IPS DF 4.7 (cell line): ENCODE data around the gene ANKRD23.
A peak's percentile ranks its signal among the peaks of the same experiment; 100 is the strongest.
"Not testable (repeated sequence)": the region's sequence is repeated elsewhere in the genome, so short reads cannot be mapped to it uniquely, and the experiment has no call there.

Experiments used
- DNase-seq: peaks from one replicate; pipeline ENCODE4 v3.0.0-alpha.2; 2013; ENCODE audit warnings: low spot score; ENCODE audit errors: extremely low read depth

ANKRD23 gene

DNA sequence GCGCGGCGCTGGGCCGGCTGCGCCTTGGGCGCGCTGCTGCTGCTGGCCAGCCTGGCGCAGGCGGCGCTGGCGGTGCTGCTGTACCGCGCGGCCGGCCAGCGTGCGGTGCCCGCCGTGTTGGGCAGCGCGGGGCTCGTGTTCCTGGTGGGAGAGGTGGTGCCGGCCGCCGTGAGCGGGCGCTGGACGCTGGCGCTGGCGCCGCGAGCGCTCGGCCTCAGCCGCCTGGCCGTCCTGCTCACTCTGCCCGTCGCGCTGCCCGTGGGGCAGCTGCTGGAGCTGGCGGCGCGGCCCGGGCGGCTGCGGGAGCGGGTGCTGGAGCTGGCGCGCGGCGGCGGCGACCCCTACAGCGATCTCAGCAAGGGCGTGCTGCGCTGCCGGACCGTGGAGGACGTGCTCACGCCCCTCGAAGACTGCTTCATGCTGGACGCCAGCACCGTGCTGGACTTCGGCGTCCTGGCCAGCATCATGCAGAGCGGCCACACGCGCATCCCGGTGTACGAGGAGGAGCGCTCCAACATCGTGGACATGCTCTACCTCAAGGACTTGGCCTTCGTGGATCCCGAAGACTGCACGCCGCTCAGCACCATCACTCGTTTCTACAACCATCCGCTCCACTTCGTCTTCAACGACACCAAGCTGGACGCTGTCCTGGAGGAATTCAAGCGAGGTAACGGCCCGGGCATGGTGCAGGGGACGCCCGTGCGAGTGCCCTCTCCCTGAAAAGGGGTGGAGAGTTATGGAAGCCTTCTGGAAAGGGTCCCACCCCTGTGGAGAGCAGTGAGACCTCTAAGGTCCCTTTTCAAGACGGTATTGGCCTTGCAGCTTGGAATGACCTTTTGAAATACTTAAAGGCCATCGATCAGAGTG lies 26.8 kb downstream of the ANKRD23 start:
- no peak for DNase-seq

DNA sequence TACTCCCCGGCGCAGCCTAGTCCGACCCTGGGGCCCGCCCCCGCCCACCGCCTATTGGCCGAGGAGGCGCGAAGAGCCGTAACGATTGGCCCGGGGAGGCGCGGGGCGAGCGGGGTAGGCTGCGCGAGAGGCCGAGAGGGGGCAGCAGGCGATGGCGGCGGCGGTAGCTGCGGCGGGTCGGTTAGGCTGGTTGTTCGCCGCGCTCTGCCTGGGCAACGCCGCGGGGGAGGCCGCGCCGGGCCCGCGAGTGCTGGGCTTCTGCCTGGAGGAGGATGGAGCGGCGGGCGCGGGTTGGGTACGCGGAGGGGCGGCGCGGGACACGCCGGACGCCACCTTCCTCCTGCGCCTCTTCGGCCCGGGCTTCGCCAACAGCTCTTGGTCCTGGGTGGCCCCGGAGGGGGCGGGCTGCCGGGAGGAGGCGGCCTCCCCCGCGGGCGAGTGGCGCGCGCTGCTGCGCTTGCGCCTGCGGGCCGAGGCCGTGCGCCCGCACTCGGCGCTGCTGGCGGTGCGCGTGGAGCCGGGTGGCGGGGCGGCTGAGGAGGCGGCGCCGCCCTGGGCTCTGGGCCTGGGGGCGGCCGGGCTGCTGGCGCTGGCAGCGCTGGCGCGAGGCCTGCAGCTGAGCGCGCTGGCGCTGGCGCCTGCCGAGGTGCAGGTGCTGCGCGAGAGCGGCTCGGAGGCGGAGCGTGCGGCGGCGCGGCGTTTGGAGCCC lies 27.5 kb downstream of the ANKRD23 start, which contains the start of gene CNNM3:
TSS of gene CNNM3 (plus strand) at position 142 of the 709 bp plus-strand sequence. CDS start at position 152, 10 bp downstream.
- no peak for DNase-seq

DNA sequence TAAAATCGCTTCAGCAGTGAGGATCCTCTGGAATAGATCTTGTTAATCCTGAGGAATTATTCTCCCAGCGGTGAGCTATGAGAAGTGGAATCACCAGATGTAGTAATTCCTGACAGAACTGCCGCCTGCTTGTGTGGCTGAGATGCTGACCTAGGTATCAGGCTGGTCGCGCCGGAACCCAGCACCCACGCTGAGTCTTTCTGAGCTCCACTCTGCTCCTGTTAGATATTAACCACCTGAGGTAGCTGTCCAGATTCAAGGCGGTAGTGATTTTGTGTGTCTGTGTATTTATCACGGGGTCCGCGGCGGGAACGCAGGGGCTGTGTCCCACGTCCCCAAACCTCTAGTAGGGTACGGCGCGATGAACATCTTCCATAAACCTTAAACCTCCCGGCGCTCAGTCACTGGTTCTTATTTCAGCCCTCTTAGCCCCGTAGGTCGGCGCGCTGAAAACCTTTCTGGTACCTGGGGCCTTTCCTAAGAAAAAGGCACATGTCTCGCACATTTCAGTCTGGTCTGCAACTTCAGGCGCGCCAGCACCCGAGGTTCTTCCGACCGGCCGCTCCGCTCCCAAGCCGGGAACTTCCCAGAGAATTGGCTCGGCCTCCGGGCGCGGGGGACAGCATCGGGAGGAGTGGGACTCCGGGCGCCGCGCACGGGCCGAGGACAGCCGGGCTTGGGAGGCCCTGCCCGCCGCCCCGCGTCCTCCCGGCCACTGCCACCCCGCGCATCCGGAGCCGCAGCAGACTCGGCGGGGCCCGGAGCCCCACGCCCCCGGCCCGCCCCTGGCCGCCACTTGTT lies 28.3 kb downstream of the ANKRD23 start:
- no peak for DNase-seq

DNA sequence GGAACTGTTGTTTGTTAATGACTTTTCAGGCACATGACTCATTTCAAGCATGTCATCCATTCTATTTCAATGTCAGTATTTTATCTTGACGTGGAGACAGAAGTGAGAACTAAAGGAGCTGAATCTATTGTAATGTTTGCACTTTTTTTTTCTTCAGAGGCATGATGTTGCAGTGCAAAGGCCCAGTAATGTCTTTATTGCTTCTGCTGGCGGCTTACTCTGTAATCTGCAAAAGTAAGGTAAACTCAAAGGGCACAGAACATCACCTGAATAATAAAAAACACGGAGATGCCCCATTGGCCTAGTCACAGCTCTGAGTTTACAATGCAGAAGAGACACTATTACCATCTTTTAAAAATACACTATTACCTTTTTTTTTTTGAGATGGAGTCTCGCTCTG lies 30.2 kb downstream of the ANKRD23 start:
- DNase-seq, result no peak

DNA sequence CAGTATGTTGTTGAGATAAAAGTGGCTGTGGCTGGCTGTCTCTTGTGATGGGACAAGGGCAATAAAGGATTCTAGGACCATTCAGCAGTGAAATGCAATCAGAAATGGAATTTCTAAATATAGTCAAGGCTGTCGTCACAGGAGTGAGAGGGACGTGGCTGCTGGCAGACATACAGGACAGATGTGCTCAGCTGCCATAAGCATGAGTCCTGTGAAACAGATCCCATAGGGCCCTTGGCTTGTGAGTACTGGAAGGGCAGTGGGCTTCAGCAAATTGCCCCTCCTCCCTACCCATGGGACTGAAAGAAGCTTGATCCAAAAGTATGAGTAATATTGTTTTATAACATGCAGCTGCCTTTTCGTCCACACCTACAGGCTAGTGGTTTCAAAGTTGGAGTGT lies 31.9 kb downstream of the ANKRD23 start:
- DNase-seq, result no peak

DNA sequence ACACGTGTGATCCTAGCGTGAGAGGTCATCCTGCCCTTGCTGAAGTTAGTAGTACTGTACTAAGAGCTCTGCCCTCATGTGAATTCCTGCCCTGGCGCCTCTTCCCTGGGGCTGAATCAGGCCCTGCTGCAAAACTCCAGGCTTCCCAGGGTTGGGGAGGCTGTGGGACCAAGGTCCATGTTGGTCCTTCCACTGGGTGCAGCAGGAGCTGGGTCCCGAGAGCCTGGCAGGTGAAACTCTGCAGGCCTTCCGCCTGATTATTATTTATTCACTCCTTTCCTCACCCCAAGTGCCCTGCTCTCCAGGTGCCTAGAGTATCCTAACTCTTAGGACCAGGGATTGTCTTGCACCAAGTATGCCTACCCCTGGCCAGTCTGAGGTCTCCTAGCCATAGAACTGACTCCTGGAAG lies 33.0 kb downstream of the ANKRD23 start:
- DNase-seq, result no peak

DNA sequence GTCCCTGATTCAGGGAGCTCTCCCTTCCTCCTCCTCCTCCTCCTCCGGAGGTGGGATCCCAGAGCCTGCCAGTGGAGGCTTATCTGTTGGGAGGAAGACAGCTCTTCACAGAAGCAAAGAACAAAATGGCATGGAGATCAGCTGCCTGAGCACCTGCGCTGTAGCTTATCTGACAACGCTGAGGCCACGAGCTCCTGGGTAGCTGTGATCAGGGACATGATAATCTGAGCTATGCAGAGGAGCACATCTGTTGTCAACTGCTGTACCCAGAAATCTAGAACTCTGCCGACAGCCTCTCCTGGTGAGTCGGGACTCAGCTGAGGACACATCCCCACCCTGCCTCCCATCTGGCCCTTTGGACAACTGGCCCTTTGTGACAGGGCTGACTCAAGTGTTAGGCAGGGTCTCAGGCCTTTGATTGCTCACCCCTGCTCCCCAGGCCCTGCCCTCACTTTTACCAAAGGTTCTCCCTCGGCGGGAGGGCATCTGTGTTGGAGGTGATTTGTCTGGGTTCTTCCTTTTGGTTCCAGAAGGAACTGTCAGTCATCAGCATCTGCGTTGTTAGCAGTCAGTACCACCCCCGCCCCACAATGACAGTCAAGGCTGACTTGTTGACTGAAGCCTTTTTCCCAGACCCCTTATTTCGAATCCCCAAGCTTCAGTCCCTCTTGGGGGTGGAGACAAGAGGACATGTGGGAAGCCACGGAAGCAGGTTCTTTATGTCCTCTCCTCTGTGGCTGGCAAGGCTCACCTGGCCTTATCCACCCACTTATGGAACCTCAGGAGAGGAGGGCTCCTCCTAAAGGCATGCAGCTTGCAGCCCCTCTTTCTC lies 33.7 kb downstream of the ANKRD23 start:
- no peak for DNase-seq

DNA sequence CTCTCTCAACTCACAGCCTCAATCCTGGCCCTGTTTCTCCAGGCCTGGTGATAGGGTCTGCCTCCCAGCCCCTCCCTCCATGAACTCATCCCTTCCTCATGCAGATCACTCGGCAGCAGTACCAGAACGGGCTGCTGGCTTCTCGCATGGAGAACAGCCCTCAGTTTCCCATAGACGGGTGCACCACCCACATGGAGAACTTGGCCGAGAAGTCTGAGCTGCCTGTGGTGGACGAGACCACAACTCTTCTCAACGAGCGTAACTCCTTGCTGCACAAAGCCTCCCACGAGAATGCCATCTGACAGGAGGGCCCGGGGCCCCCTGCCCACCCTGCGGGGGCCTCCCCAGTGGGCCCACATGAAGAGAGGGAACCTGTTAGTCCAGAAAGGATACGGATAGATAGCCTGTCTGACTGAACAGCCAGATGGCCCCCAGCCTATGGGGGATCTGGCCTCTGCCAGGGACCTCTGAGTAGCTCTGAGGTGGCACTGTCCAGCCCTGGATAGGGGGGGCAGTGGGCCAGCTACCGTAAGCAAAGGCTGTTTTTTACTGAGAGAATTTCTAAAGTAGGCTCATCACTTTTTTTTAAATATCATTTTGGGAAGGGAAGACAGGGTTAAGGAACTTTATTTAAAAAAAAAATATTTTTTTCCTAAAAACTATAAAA lies 34.5 kb downstream of the ANKRD23 start:
- DNase-seq, result no peak

DNA sequence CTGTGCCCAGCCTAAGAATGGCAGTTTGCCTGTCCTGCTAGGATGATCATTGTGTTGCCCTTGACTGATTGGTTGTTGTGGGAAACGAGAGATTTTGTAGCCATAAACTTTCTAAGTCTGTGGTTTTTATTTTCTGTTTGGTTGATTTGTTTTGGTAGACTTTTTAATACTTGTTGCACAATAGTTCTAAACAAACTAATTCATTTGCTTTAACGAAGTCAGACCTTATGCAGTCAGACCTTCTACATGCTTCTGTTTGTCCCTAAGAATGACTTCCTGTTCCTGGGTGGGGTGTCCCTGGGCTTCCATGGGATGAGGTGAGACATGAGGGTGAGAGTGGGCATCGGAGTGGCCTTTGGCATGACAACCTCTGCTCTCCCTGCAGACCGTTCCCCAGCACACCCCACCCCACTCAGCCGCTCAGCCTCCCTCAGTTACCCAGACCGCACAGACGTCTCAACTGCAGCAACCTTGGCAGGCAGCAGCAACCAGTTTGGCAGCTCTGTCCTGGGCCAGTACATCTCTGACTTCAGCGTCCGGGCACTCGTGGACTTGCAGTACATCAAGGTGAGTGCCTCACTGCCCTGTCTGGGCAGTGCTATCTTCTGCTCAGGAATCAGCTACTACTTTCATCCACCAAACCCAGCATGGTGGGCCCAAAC lies 35.5 kb downstream of the ANKRD23 start:
- no peak for DNase-seq

DNA sequence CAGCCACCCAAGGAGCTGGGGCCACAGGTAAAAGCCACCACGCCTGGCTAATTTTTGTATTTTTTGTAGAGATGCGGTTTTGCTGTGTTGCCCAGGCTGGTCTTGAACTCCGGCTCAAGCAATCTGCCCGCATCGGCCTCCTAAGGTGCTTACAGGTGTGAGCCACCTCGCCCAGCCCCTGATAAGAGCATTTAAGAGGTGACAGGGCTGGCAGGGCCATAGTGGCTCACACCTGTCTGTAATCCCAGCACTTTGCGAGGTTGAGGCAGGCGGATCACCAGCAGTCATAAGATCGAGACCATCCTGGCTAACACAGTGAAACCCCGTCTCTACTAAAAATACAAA lies 36.7 kb downstream of the ANKRD23 start:
- DNase-seq, result no peak

DNA sequence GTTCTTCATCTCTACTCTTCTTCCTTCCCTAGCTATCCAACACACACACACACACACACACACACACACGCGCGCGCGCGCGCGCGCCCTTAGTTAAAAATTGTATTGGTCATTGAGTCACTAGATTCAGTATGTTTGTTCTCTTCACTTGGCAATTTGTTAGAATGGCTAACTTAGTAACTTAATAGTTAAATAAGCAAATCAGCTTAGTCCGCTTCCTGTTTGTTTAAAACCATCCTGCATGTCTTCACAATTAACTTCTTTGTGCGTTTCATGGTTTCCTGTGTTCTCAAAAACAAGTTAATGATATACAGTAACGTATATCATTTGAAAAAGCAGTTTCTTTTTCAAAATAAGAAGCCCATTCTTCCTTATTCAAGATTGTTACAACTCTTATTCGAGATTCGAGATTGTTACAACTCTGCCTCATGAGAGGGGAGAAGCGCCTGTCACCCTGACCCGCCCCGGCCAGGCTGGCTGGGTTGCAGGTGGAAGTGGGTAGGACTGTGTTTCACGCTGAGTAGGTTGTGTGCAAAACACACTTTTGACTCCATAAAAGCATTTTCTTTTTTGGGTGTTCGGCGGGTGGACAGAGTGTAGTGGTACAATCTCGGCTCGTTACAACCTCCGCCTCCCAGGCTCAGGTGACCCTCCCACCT lies 37.2 kb downstream of the ANKRD23 start:
- DNase-seq, result no peak

DNA sequence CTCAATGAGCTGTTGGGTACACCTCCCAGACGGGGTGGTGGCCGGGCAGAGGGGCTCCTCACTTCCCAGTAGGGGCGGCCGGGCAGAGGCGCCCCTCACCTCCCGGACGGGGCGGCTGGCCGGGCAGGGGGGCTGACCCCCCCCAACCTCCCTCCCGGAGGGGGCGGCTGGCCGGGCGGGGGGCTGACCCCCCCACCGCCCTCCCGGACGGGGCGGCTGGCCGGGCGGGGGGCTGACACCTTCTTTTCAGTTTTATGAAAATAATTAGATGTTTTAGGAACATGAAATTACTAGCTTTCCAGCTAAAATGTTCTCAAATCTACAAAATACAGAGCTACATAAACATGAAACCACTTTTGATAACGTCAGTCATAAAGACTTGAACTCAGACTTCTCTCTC lies 37.9 kb downstream of the ANKRD23 start:
- not testable (repeated sequence) for DNase-seq

DNA sequence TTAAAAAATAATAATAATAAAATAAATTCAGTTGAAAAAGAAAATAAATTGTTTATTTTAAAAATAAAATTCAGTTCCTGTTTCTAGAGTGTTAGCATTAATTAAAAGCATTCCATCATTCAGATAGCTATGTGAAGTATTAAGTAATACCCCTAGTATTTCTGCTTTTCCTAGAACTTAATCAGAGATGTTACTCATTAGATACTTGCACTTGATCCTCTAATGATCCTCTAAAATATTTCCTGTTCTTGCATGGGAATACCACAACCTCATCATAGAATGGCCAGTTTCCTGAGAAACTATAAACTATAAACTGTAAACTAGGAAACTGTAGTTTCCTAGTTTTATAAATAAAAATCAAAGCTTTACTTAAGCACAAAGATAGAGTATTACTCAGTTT lies 38.8 kb downstream of the ANKRD23 start:
- DNase-seq, result no peak

DNA sequence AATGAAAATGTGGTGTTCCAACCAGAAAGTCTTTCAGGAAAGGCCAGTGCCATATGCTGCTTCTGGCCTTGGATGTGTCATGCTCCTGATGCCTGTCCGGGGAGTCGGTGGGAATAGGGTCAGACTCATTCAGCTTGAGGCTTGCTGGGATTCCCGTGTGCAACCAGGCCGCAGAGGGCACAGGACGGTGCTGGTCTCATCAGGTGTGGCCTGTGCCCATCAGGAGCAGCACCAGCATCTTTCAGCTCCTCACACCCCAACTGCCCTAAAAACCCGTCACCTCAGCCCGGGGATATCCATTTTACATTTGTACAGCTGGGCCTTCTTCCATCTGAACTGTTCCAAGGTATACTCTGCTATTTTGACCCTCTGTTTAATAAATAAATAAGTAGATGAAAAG lies 41.1 kb downstream of the ANKRD23 start:
- DNase-seq, result no peak

DNA sequence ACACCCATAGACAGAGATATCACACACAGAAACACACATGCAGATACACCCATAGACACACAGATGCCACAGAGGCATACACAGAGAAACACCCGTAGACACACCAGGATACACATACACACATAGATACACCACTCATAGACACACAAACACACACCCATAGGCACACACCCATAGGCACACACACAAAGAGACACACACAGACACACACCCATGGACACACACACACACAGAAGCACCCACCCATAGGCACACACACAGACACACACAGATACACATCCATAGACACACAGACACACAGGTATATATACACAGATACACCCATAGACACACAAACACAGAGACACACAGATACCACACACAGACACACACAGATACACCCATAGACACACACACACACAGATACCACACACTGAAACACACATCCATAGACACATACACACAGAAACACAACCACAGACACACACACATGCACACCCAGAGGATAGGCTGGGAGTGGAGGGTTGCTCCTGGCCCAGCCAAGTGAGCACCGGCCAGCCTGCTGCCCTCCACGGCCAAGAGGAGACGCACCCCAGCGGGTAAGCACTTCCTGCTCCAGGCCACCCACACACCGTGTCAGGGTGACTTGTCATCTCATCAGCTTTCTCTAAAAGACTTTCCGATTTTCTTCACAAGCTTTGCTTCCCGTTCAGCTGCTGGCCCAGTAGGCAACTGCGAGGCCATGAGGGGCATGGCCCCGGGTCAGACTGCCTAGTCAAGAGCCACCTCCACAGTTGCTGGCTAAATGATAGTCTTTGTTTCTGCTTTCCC lies 41.8 kb downstream of the ANKRD23 start:
- no peak for DNase-seq

DNA sequence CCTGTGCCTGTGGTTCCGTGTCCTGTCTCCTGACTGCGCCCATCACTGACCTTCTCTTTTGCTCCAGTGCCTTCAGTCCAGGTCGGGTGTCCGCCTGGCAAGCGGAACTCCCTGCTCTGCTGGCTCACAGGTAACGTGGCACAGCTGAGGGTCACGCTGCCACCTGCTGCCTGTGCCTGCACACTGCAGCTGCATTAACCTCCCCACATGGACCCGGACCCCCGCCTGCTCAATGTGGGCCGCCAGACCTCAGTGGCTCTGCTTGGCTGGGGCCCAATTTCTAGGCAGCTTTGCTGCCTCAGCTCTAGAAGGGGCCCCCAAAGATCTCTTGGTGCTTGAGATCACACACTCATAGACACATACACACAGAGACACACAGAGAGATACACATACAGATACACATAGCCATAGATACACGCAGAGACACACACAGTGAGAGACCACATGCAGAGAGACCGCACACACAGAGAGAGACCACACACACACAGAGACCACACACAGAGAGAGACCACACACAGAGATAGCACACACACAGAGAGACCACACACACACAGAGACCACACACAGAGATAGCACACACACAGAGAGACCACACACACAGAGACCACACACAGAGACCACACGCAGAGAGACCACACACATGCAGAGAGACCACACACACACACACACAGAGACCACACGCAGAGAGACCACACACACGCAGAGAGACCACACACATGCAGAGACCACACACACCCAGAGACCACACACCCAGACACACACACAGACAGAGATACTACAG lies 42.6 kb downstream of the ANKRD23 start:
- peak; percentile 44 for DNase-seq

DNA sequence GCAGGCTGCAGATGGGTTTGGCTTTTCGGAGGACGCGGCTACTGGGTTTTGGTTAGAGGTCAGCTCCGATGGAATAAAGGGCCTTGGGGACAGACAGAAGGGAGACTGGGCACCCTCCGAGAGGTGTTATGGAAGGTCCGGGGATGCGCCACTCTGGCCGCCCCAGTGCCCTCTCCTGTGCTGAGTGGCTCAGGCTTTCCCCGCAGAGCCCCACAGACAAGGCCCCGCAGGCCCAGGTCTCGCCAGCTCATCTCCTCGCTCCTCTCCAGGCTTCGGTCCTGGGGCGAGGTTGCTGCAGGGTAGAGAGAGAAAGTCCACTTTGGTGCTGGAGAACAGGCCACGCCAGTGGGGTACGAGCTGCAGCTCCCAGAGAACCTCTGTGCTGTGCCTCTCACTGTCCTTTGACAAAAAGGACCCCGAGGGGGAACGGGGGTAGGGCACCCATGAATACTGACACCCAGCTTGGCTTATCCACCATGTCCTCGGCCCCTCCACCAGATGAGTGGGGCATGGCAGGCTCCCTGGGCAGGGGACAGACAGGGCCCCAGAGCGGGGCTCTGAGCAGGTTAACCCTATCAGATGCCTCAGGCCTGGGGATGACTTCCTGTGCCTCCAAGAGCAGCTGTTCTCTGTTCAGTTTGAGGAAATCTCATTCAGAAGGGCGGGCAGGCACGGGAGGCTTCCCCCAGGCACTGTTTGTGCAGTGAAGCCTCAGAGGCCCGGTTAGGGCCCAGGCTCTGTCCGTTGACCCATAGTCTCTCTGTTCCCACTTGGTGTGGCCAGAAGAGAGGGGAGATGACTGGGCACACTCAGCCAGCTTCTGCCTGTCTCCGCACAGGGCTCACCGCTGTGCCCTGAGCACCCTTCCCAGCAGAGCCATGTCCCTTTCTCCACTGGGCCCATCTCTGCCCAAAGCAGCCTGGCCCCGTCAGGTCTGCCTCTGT lies 43.5 kb downstream of the ANKRD23 start:
- no peak for DNase-seq
